KMS-11 (cell line): ENCODE results near the gene ACYP1.

ENCODE experiments used
- H2AFZ ChIP-seq: fragments of 200-600 bp; sonication (generic); 2 replicates; pipeline ENCODE4 v1.6.1; 2016; ENCODE audit warnings: antibody characterized with exemption, mixed run types, low read depth
- H3K27ac ChIP-seq: fragments of 200-600 bp; sonication (generic); 2 replicates; pipeline ENCODE4 v1.6.1; 2016; ENCODE audit warnings: mild to moderate bottlenecking, mixed run types
- H3K27me3 ChIP-seq: fragments of 200-600 bp; sonication (generic); 2 replicates; pipeline ENCODE4 v1.6.1; 2017; ENCODE audit warnings: mild to moderate bottlenecking, low read depth, mixed run types, moderate library complexity; ENCODE audit not compliant: insufficient read depth
- H3K36me3 ChIP-seq: fragments of 200-600 bp; sonication (generic); 2 replicates; pipeline ENCODE4 v1.6.1; 2017; ENCODE audit warnings: mild to moderate bottlenecking, mixed run types; ENCODE audit not compliant: insufficient read depth
- H3K4me1 ChIP-seq: fragments of 200-600 bp; sonication (generic); 2 replicates; pipeline ENCODE4 v1.6.1; 2016; ENCODE audit warnings: mild to moderate bottlenecking, low read depth, mixed run types; ENCODE audit not compliant: poor library complexity, severe bottlenecking
- H3K4me2 ChIP-seq: fragments of 200-600 bp; sonication (generic); 2 replicates; pipeline ENCODE4 v1.7.0; 2016; ENCODE audit warnings: mild to moderate bottlenecking, mixed run types
- H3K4me3 ChIP-seq: fragments of 200-600 bp; sonication (generic); IDR thresholded peaks from 2 replicates; pipeline ENCODE4 v1.6.1; 2017; ENCODE audit warnings: low read depth, low read length, mixed read lengths; ENCODE audit not compliant: insufficient read depth
- H3K79me2 ChIP-seq: fragments of 200-600 bp; sonication (generic); 2 replicates; pipeline ENCODE4 v1.6.1; 2016; ENCODE audit warnings: low read depth, mixed run types; ENCODE audit not compliant: insufficient read depth
- H3K9ac ChIP-seq: fragments of 200-600 bp; sonication (generic); 2 replicates; pipeline ENCODE4 v1.6.1; 2016; ENCODE audit warnings: mild to moderate bottlenecking, mixed run types
- H4K20me1 ChIP-seq: fragments of 200-600 bp; sonication (generic); 2 replicates; pipeline ENCODE4 v1.6.1; 2016; ENCODE audit warnings: mild to moderate bottlenecking, mixed run types; ENCODE audit not compliant: insufficient read depth
- TF ChIP-seq, protein P1 (sequence below): fragments of 200-600 bp; sonication (generic); conservative IDR thresholded peaks from 2 replicates; pipeline ENCODE4 v1.6.1; 2017; ENCODE audit warnings: low read depth, mild to moderate bottlenecking, antibody characterized with exemption, low read length, moderate library complexity, mixed read lengths

Gene ACYP1

DNA sequence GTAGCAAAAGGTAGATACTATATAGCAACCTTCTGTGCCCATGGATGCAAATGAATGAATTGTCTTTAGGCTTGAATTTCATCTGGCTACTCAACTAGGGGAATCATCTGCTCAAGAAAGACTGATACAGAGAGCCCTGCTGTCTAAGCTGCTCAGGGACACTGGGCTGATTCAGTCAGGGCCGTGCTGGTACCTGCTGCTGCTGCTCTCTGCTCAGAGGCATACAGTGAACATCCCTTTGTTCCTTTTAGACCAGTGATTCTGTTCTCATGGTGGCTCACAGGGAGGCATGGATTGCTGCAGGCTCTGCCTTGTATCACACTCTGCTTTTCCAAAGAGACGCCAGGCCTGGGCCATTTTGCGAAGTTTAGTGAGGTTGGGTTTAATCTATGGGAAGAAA, 47.0 kb downstream of the ACYP1 start:
- H3K27me3 ChIP-seq: no peaks in the 10 kb centered on the region
- no peaks in the 10 kb centered on the region for H4K20me1 ChIP-seq
- H3K4me2 ChIP-seq: no peak overlapping the region
- no peaks in the 10 kb centered on the region for H3K4me1 ChIP-seq
- no peak overlapping the region for H3K4me3 ChIP-seq
- no peak overlapping the region for H3K27ac ChIP-seq
- H2AFZ ChIP-seq: no peak overlapping the region
- no peaks in the 10 kb centered on the region for H3K79me2 ChIP-seq
- no peaks in the 10 kb centered on the region for H3K36me3 ChIP-seq
- TF ChIP-seq, protein P1, sequence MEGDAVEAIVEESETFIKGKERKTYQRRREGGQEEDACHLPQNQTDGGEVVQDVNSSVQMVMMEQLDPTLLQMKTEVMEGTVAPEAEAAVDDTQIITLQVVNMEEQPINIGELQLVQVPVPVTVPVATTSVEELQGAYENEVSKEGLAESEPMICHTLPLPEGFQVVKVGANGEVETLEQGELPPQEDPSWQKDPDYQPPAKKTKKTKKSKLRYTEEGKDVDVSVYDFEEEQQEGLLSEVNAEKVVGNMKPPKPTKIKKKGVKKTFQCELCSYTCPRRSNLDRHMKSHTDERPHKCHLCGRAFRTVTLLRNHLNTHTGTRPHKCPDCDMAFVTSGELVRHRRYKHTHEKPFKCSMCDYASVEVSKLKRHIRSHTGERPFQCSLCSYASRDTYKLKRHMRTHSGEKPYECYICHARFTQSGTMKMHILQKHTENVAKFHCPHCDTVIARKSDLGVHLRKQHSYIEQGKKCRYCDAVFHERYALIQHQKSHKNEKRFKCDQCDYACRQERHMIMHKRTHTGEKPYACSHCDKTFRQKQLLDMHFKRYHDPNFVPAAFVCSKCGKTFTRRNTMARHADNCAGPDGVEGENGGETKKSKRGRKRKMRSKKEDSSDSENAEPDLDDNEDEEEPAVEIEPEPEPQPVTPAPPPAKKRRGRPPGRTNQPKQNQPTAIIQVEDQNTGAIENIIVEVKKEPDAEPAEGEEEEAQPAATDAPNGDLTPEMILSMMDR: no peak
- H3K9ac ChIP-seq: no peak overlapping the region

DNA sequence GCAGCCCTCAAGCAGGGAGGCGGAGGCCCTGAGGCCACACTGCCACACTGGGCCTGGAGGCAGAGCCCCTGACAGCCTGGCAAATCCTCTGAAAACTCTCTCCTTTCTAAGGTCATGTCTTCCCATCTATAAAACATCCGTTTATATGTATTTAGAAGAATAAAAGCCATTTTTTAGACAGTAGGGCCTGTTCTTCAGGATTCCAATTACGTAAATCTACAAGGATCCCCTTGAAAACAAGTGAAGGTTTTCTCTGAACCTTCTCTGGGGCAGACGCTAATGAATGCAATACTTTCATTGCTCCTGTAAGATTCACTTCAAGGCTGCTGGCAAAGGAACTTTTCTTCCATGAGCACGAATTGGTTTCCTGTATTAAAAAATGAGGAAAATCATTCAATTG, 48.3 kb downstream of the ACYP1 start:
- Histone ChIP-seq H4K20me1 (no peaks in the 10 kb centered on the region), H3K36me3 (no peaks in the 10 kb centered on the region), H3K27me3 (no peaks in the 10 kb centered on the region), H3K79me2 (no peaks in the 10 kb centered on the region), H3K4me2 (no peak overlapping the region), H3K9ac (no peak overlapping the region), H3K4me1 (no peaks in the 10 kb centered on the region), H3K4me3 (no peak overlapping the region), H3K27ac (no peak overlapping the region), H2AFZ (no peak overlapping the region)
- TF ChIP-seq, protein P1: no peak

DNA sequence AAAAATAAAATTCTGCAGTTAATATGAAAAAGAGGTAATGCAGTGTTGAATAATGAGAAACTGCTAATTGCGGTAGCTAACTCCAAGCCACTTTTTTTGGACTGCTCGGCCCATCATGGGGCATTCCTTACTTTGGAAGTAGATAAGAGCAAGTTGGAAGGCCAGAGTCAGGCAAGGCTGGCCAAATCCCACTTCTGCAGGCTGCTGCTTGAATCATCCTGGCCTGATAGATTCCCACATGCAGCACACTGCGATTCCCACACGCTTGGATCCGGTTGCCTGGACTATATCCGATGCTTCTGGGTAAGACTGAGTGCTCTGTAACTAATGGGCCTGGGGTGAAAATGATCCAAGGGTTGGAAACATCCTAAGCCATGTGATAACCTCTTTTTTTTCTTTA, 50.5 kb downstream of the ACYP1 start:
- H3K27ac ChIP-seq: no peak overlapping the region
- TF ChIP-seq, protein P1: no peak
- H3K4me1 ChIP-seq: no peaks in the 10 kb centered on the region
- no peaks in the 10 kb centered on the region for H3K36me3 ChIP-seq
- H3K79me2 ChIP-seq: no peaks in the 10 kb centered on the region
- H3K4me3 ChIP-seq: no peak overlapping the region
- H3K9ac ChIP-seq: no peak overlapping the region
- H3K27me3 ChIP-seq: no peaks in the 10 kb centered on the region
- H3K4me2 ChIP-seq: no peak overlapping the region
- no peak overlapping the region for H2AFZ ChIP-seq
- H4K20me1 ChIP-seq: no peaks in the 10 kb centered on the region

DNA sequence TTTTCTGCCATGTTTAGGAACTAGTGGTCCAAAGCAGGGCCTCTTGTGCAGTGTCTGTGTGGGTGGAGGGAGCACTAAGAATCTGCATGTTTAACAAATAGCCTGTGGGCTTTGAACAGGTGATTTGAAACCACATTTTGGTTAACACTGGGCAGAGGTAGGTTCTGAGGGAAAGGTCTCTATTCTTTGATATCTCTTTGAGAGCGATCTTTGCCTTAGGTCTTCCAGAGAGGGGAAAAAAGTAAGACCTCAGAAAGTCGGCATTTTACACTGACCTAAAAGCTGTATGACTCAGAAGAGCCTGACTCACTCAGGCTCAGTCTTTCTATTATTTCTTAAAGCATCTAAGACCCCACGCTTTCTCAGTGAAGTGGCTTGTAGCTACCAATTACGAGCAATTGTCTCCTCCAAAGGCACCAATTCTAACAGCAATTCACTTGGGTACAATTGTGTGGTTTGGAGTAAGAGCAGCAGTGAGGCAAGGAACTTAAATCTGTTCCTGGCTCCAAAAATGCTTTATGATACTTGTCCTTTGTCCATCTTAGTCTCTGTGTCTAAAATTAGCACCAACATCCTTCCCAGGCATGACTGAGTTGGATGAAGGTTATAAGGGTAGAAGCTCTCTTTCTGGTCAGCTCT, 52.3 kb downstream of the ACYP1 start:
- no peak overlapping the region for H3K4me2 ChIP-seq
- TF ChIP-seq, protein P1: no peak
- no peak overlapping the region for H3K9ac ChIP-seq
- H3K27me3 ChIP-seq: no peaks in the 10 kb centered on the region
- H3K4me3 ChIP-seq: no peak overlapping the region
- H4K20me1 ChIP-seq: no peaks in the 10 kb centered on the region
- H3K4me1 ChIP-seq: no peaks in the 10 kb centered on the region
- H2AFZ ChIP-seq: no peak overlapping the region
- H3K36me3 ChIP-seq: no peaks in the 10 kb centered on the region
- H3K27ac ChIP-seq: no peak overlapping the region
- H3K79me2 ChIP-seq: no peaks in the 10 kb centered on the region
